Adipose tissue (tissue), 3 donors: Measurements from ENCODE around the gene SPACA7. TPM values are rescaled to one million over a fixed set of nuclear protein-coding genes. Genes with fewer than 3 reads are reported as not detected.

Experiments
- H3K27ac ChIP-seq: one replicate; pipeline ENCODE4 v1.5.1; 2013; ENCODE audit warnings: low read depth, low read length
- WGBS, 3 donors: extraction: QIAGEN DNeasy Blood & Tissue Kit; methylation state at CpG; one replicate each; pipeline ENCODE4 v1.1.7; 2013; 5-methylcytosine and 5-hydroxymethylcytosine counted together
- polyA plus RNA-seq, 3 donors: library from polyadenylated mRNA; stranded (reverse); fragments of 200-250 nt; gene quantifications; one replicate each; pipeline ENCODE4 v1.2.3, GENCODE V29; 2013
- donor health status: healthy with polysubstance abuse.
- donor health status: Bipolar disorder and iron deficiency.
- donor health status: healthy.

The SPACA7 gene
- polyA plus RNA-seq, 3 donors = not detected

GRCh38 chr13:112475889-112476288 is 99.7 kb downstream of the SPACA7 start:
- 94 to 100% (median 96%) methylated on average over 1 of the region's 1 CpG for WGBS, 3 donors
- H3K27ac ChIP-seq = no peak overlapping the region

- H3K27ac ChIP-seq = no peak overlapping the region
- 82 to 87% (median 86%) methylated on average over 9 of the region's 9 CpGs for WGBS, 3 donors
Measured at GRCh38 chr13:112477070-112477619, 101.0 kb downstream of the SPACA7 start.

- no peak overlapping the region for H3K27ac ChIP-seq
- WGBS, 3 donors = 92 to 96% (median 93%) methylated on average over 7 of the region's 7 CpGs
Measured at GRCh38 chr13:112479389-112479788, 103.2 kb downstream of the SPACA7 start.

GRCh38 chr13:112481458-112481857 is 105.3 kb downstream of the SPACA7 start:
- H3K27ac ChIP-seq = no peak overlapping the region

GRCh38 chr13:112483299-112483698 is 107.1 kb downstream of the SPACA7 start:
- WGBS, 3 donors = 90 to 95% (median 91%) methylated on average over 7 of the region's 7 CpGs

More at GRCh38 chr13:112483299-112483698, 107.1 kb downstream of the SPACA7 start:
- no peak overlapping the region for H3K27ac ChIP-seq

Other genes with a start within 250 kb of the SPACA7 start
- 10 to 100 TPM; 10.0 to 14.3 (median 13.0) TPM for gene TUBGCP3, start 211.8 kb downstream of the SPACA7 start, polyA plus RNA-seq